ENCODE results near the gene OCA2. TPM values are rescaled to one million over a fixed set of nuclear protein-coding genes. Genes with fewer than 3 reads are reported as not detected.

The OCA2 gene
- total RNA-seq, 1 experiment from 2014 or later: 0.13 TPM

DNA sequence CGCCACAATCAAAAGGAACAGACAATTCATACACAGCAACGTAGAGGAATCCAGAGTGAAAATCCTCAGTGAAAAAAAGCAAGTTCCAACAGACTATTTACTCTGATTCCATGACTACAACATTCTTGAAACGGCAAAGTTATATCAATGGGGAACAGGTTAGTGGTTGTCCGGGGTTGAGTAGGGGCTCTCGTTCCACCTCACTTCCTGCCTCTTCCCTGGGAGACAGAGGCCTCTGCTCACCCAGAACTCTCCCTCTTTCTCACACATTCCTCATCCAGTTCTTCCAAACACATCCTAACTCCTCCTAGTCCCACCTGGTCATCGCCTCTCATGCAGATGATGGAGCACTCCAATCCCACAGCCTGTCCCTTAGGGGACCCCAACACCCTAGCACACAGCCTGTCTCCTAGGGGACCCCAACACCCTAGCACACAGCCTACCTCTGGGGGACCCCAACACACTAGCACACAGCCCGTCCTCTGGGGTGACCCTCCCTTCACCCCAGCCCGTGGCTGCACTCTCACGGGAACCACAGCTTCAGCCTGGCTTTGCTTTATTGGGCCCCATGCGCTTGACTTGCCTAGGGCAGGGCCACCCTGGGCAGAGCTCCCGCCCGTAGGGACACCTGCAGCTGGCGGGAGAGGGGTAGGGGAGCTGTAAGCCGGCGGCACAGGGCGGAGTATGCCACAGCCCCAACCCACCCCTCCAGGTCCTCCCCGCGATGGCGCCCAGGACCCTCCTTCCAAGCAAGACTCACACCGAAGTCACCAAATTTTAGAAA lies 5.2 kb downstream of the OCA2 start:
- intact Hi-C loops (cut with micrococcal nuclease; ENCODE audit: unreplicated experiment): no loop called here
- ChIA-PET POLR2A (no interaction called here), CTCF (interaction anchor here (0.7 kb wide), 1 partner anchor 11 kb away, joined by 3 read pairs; no protein-coding TSS in a partner anchor)
- Histone ChIP-seq H3K27ac (ENCODE audit: low read length) (no peak overlapping the region), H3K36me3 (ENCODE audit: control insufficient read depth, insufficient read depth, low read length) (no peaks in the 10 kb centered on the region), H3K9me3 (ENCODE audit: control insufficient read depth, insufficient read depth, low read depth, low read length) (no peaks in the 10 kb centered on the region), H3K4me1 (ENCODE audit: control insufficient read depth, insufficient read depth, low read length) (peaks cover 7% of the 10 kb centered on the region; the same call in 1 of the 2 replicates), H3K4me3 (ENCODE audit: low read depth in 2 of 2, low read length in 2 of 2) (no peak overlapping the region), H3K27me3 (ENCODE audit: control insufficient read depth, insufficient read depth, low read length) (0 out of 2 replicates have a peak, but pooled peaks cover 2% of the 10 kb centered on the region)
- ATAC-seq (no peak), DNase-seq (ENCODE audit: low read depth, low spot score) (no peak)
- in situ Hi-C loops (cut with HindIII; ENCODE audit: low pct_unique_long_range_greater_than_20kb, low sequenced_read_pairs): no loop called here
- TF ChIP-seq, protein P1, sequence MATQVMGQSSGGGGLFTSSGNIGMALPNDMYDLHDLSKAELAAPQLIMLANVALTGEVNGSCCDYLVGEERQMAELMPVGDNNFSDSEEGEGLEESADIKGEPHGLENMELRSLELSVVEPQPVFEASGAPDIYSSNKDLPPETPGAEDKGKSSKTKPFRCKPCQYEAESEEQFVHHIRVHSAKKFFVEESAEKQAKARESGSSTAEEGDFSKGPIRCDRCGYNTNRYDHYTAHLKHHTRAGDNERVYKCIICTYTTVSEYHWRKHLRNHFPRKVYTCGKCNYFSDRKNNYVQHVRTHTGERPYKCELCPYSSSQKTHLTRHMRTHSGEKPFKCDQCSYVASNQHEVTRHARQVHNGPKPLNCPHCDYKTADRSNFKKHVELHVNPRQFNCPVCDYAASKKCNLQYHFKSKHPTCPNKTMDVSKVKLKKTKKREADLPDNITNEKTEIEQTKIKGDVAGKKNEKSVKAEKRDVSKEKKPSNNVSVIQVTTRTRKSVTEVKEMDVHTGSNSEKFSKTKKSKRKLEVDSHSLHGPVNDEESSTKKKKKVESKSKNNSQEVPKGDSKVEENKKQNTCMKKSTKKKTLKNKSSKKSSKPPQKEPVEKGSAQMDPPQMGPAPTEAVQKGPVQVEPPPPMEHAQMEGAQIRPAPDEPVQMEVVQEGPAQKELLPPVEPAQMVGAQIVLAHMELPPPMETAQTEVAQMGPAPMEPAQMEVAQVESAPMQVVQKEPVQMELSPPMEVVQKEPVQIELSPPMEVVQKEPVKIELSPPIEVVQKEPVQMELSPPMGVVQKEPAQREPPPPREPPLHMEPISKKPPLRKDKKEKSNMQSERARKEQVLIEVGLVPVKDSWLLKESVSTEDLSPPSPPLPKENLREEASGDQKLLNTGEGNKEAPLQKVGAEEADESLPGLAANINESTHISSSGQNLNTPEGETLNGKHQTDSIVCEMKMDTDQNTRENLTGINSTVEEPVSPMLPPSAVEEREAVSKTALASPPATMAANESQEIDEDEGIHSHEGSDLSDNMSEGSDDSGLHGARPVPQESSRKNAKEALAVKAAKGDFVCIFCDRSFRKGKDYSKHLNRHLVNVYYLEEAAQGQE (IDR thresholded peaks at IDR 0.05; ENCODE audit: insufficient read depth in 1 of 2, low read depth in 2 of 2, low read length in 1 of 2): no peak
- no peak for TF ChIP-seq TCF7L2 (IDR thresholded peaks at IDR 0.05; ENCODE audit: low read depth, low read length)
- no peak for TF ChIP-seq POLR2AphosphoS5 (IDR thresholded peaks at IDR 0.05; ENCODE audit: low read depth, low read length)
- TF ChIP-seq, protein P2, sequence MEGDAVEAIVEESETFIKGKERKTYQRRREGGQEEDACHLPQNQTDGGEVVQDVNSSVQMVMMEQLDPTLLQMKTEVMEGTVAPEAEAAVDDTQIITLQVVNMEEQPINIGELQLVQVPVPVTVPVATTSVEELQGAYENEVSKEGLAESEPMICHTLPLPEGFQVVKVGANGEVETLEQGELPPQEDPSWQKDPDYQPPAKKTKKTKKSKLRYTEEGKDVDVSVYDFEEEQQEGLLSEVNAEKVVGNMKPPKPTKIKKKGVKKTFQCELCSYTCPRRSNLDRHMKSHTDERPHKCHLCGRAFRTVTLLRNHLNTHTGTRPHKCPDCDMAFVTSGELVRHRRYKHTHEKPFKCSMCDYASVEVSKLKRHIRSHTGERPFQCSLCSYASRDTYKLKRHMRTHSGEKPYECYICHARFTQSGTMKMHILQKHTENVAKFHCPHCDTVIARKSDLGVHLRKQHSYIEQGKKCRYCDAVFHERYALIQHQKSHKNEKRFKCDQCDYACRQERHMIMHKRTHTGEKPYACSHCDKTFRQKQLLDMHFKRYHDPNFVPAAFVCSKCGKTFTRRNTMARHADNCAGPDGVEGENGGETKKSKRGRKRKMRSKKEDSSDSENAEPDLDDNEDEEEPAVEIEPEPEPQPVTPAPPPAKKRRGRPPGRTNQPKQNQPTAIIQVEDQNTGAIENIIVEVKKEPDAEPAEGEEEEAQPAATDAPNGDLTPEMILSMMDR (IDR thresholded peaks at IDR 0.05): no peak
- TF ChIP-seq SIN3A (IDR thresholded peaks at IDR 0.05; ENCODE audit: borderline replicate concordance, insufficient read depth, low read depth, low read length): no peak
- no TSS peak for BruUV-seq (replicated peaks)

DNA sequence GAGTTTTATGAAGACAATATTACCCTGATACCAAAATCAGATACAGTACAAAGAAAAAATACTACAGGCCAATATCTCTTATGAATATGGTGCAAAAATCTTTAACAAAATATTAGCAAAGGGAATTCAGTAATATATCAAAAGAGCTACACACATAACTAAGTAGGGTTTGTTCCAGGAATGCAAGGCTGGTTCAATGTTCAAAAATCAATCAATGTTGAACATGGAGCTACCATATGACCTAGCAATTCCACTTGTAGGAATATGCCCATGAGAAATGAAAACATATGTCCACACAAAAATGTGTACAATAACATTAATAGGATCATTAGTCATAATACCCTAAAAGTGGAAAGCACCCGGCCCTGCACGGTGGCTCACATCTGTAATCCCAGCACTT lies 7.8 kb downstream of the OCA2 start:
- TF ChIP-seq POLR2AphosphoS5 (IDR thresholded peaks at IDR 0.05; ENCODE audit: low read depth, low read length) (no peak), SIN3A (IDR thresholded peaks at IDR 0.05; ENCODE audit: borderline replicate concordance, insufficient read depth, low read depth, low read length) (no peak), TCF7L2 (IDR thresholded peaks at IDR 0.05; ENCODE audit: low read depth, low read length) (no peak)
- TF ChIP-seq, protein P2 (IDR thresholded peaks at IDR 0.05): no peak
- TF ChIP-seq, protein P1 (IDR thresholded peaks at IDR 0.05; ENCODE audit: insufficient read depth in 1 of 2, low read depth in 2 of 2, low read length in 1 of 2): no peak
- Histone ChIP-seq H3K9me3 (ENCODE audit: control insufficient read depth, insufficient read depth, low read depth, low read length) (no peaks in the 10 kb centered on the region), H3K36me3 (ENCODE audit: control insufficient read depth, insufficient read depth, low read length) (no peaks in the 10 kb centered on the region), H3K4me3 (ENCODE audit: low read depth in 2 of 2, low read length in 2 of 2) (no peak overlapping the region), H3K27ac (ENCODE audit: low read length) (no peak overlapping the region), H3K27me3 (ENCODE audit: control insufficient read depth, insufficient read depth, low read length) (0 out of 2 replicates have a peak, but pooled peaks cover 2% of the 10 kb centered on the region), H3K4me1 (ENCODE audit: control insufficient read depth, insufficient read depth, low read length) (peaks cover 7% of the 10 kb centered on the region; the same call in 1 of the 2 replicates)
- ATAC-seq: no peak
- ChIA-PET CTCF (no interaction called here), POLR2A (no interaction called here)
- DNase-seq (ENCODE audit: low read depth, low spot score): no peak
- intact Hi-C loops (cut with micrococcal nuclease; ENCODE audit: unreplicated experiment) (no loop called here), in situ Hi-C loops (cut with HindIII; ENCODE audit: low pct_unique_long_range_greater_than_20kb, low sequenced_read_pairs) (no loop called here)
- BruUV-seq (replicated peaks): no TSS peak

Data from Panc1 (cell line).